Stomach (tissue), 9 donors: ENCODE results near the gene GPR89B. TPM values are rescaled to one million over a fixed set of nuclear protein-coding genes. Genes with fewer than 3 reads are reported as not detected.

Experiments used
- DNase-seq, 2 donors: peaks; one replicate each; pipeline versions ENCODE4 v3.0.0 to v3.0.0-alpha.2; 2013 to 2019
- H3K27ac ChIP-seq, 5 donors: fragments of 200-600 bp in 4 of 5; sonication (generic) in 4 of 5; one replicate each; pipeline ENCODE4 v1.5.1; 2013 to 2019; ENCODE audit warnings: mild to moderate bottlenecking in 1 of 5, moderate library complexity in 1 of 5
- H3K27me3 ChIP-seq, 3 donors: fragments of 200-600 bp; sonication (generic); one replicate each; pipeline ENCODE4 v1.5.1; 2017 to 2019; ENCODE audit warnings: mixed run types in 1 of 3
- H3K36me3 ChIP-seq, 4 donors: fragments of 200-600 bp; sonication (generic); 1 replicate in 3 of 4; 2 replicates in 1 of 4; pipeline ENCODE4 v1.5.1; 2016 to 2019
- H3K4me1 ChIP-seq, 4 donors: fragments of 200-600 bp; sonication (generic); one replicate each; pipeline ENCODE4 v1.5.1; 2016 to 2019
- H3K4me3 ChIP-seq, 4 donors: fragments of 200-600 bp; sonication (generic) in 3 of 4; one replicate each; pipeline ENCODE4 v1.5.1; 2016 to 2019; ENCODE audit warnings: mild to moderate bottlenecking in 1 of 4
- H3K9me3 ChIP-seq, 4 donors: fragments of 200-600 bp; sonication (generic); one replicate each; pipeline ENCODE4 v1.5.1; 2016 to 2019
- EP300 ChIP-seq: sonication (generic); formaldehyde crosslinking; IDR thresholded peaks from one replicate; pipeline ENCODE4 v1.6.1; 2017; ENCODE audit warnings: antibody characterized with exemption
- POLR2A ChIP-seq, 4 donors: fragments of 450-650 bp; IDR thresholded peaks; one replicate each; pipeline ENCODE4 v1.6.1; 2016; ENCODE audit warnings: antibody characterized with exemption in 4 of 4, control low read depth in 2 of 4, mild to moderate bottlenecking in 1 of 4, moderate library complexity in 1 of 4
- POLR2AphosphoS5 ChIP-seq, 3 donors: sonication (generic); formaldehyde crosslinking; IDR thresholded peaks; one replicate each; pipeline ENCODE4 v1.6.1; 2016; ENCODE audit warnings: antibody characterized with exemption in 3 of 3
- WGBS, 5 donors: extraction: QIAGEN DNeasy Blood & Tissue Kit in 3 of 5; methylation state at CpG; one replicate each; pipeline versions ENCODE4 v1.1.5 to v1.1.7; 2013 to 2018; 5-methylcytosine and 5-hydroxymethylcytosine counted together
- intact Hi-C: fragments of 100-400 bp; cut with DNase I; formaldehyde crosslinking; loops from one replicate; pipeline ENCODE4 v1.15.1; 2023; ENCODE audit warnings: low total_unique reads
- polyA plus RNA-seq, 3 donors: library from polyadenylated mRNA; stranded (reverse); fragments of 200-250 nt; gene quantifications; one replicate each; pipeline ENCODE4 v1.2.3, GENCODE V29; 2013
- total RNA-seq, 5 donors: library from RNA; depleted of rRNA; stranded (reverse); fragments of >200 nt; gene quantifications; one replicate each; pipeline versions ENCODE4 v1.1.0 to v1.2.3, GENCODE V29; 2014 to 2016
- TF ChIP-seq, protein P1 (sequence below), 7 experiments: fragments of 450-650 bp in 4 of 7; fragments of 200-600 bp in 3 of 7; sonication (generic) in 3 of 7; IDR thresholded peaks; one replicate each; pipeline ENCODE4 v1.5.1; 2016 to 2019; ENCODE audit warnings: antibody characterized with exemption in 7 of 7, control low read depth in 2 of 7, mild to moderate bottlenecking in 1 of 7
- donor health status: healthy with polysubstance abuse.
- donor health status: Bipolar disorder and iron deficiency.
- donor health status: healthy.

The GPR89B gene
- total and polyA plus RNA-seq, 8 donors, result 2.3 to 43.1 (median 10.2) TPM

DNA sequence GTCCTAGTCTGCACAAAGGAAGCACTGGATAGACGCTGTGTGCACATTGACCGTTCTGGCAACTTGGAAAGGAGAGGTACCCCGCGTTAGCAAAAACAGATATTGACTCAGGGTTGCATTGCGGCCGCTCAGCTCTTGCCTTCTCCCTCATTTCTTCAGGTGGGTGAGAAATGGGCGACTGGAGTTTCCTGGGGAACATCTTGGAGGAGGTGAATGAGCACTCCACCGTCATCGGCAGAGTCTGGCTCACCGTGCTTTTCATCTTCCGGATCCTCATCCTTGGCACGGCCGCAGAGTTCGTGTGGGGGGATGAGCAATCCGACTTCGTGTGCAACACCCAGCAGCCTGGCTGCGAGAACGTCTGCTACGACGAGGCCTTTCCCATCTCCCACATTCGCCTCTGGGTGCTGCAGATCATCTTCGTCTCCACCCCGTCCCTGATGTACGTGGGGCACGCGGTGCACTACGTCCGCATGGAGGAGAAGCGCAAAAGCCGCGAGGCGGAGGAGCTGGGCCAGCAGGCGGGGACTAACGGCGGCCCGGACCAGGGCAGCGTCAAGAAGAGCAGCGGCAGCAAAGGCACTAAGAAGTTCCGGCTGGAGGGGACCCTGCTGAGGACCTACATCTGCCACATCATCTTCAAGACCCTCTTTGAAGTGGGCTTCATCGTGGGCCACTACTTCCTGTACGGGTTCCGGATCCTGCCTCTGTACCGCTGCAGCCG lies 20.3 kb upstream of the GPR89B start:
- TF ChIP-seq, protein P1, sequence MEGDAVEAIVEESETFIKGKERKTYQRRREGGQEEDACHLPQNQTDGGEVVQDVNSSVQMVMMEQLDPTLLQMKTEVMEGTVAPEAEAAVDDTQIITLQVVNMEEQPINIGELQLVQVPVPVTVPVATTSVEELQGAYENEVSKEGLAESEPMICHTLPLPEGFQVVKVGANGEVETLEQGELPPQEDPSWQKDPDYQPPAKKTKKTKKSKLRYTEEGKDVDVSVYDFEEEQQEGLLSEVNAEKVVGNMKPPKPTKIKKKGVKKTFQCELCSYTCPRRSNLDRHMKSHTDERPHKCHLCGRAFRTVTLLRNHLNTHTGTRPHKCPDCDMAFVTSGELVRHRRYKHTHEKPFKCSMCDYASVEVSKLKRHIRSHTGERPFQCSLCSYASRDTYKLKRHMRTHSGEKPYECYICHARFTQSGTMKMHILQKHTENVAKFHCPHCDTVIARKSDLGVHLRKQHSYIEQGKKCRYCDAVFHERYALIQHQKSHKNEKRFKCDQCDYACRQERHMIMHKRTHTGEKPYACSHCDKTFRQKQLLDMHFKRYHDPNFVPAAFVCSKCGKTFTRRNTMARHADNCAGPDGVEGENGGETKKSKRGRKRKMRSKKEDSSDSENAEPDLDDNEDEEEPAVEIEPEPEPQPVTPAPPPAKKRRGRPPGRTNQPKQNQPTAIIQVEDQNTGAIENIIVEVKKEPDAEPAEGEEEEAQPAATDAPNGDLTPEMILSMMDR (IDR thresholded peaks at IDR 0.05), result no peak
- TF ChIP-seq POLR2A (IDR thresholded peaks at IDR 0.05) (no peak), POLR2AphosphoS5 (IDR thresholded peaks at IDR 0.05) (no peak), EP300 (no peak)
- H3K27ac ChIP-seq, result no peak overlapping the region
- no peaks in the 10 kb centered on the region for H3K9me3 ChIP-seq
- no peaks in the 10 kb centered on the region for H3K36me3 ChIP-seq
- WGBS, 5 donors, result 91 to 97% (median 95%) methylated on average over 43 to 44 of the region's 44 CpGs
- H3K4me1 ChIP-seq, result no peaks in the 10 kb centered on the region
- DNase-seq, result no peak
- no peak overlapping the region for H3K4me3 ChIP-seq
- peaks cover 0 to 3% (median 0%) of the 10 kb centered on the region in 3 donors for H3K27me3 ChIP-seq
- intact Hi-C loops, result no loop called here

DNA sequence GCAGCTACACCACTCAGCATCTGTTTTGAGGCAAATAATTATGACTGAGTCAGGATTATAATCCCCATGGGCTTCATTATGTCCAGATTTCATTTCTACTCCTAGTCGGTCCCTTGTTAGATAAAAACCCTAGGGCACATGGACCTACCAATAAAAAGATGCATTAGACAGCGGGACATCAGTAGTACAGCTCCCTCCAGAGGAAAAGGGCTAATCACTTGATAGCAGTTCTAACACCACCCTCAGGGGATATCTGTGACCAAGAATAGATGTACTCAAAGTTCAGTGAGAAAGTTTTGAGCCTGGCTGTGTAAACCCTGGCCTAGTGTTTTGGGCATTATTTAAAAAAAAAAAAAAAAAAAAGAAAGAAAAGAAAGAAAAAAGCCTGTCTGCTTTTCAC lies 15.7 kb upstream of the GPR89B start:
- intact Hi-C loops, result no loop called here
- 84 to 94% (median 87%) methylated on average over 2 of the region's 2 CpGs for WGBS, 5 donors
- Histone ChIP-seq H3K27me3 (peaks cover 0 to 3% (median 0%) of the 10 kb centered on the region in 3 donors), H3K4me1 (no peaks in the 10 kb centered on the region), H3K9me3 (no peaks in the 10 kb centered on the region), H3K27ac (no peak overlapping the region), H3K36me3 (no peaks in the 10 kb centered on the region), H3K4me3 (no peak overlapping the region)
- no peak for TF ChIP-seq POLR2AphosphoS5 (IDR thresholded peaks at IDR 0.05)
- TF ChIP-seq POLR2A (IDR thresholded peaks at IDR 0.05), result no peak
- TF ChIP-seq, protein P1 (IDR thresholded peaks at IDR 0.05), result no peak
- TF ChIP-seq EP300, result no peak
- DNase-seq, result no peak

DNA sequence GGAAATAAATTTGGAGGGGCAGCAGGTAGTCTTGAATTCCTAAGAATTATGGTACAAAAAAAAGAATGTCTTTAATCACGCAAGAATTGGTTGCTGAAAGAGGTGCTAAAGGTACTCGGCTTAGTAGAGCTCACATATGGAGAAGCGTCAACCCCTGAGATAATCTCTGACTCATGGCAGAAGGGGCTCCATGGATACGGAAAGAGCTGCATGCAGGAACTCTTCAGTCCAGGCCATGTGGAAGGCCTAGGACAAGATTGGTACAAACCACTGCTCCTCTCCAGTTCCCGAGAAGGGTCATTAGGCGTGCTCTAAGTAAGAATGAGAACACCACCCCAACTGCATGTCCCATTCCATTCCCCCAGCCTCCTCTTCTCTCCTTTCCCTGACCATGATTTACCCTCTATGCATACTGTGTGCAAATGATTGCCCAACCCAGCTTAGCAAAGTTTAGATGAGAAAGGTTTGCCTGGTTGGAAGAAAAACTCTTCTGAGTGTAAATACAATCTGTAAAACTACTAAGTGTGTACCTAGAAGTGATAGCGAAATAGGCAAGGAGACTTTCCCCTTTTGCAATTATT lies 14.8 kb upstream of the GPR89B start:
- H3K27ac ChIP-seq, result no peak overlapping the region
- H3K27me3 ChIP-seq, result peaks cover 0 to 3% (median 0%) of the 10 kb centered on the region in 3 donors
- no peaks in the 10 kb centered on the region for H3K4me1 ChIP-seq
- DNase-seq, result no peak
- TF ChIP-seq, protein P1 (IDR thresholded peaks at IDR 0.05), result no peak
- TF ChIP-seq EP300 (no peak), POLR2A (IDR thresholded peaks at IDR 0.05) (no peak), POLR2AphosphoS5 (IDR thresholded peaks at IDR 0.05) (no peak)
- H3K9me3 ChIP-seq, result no peaks in the 10 kb centered on the region
- no peaks in the 10 kb centered on the region for H3K36me3 ChIP-seq
- no peak overlapping the region for H3K4me3 ChIP-seq
- WGBS, 5 donors, result 85 to 92% (median 87%) methylated on average over 7 of the region's 7 CpGs
- intact Hi-C loops, result no loop called here

DNA sequence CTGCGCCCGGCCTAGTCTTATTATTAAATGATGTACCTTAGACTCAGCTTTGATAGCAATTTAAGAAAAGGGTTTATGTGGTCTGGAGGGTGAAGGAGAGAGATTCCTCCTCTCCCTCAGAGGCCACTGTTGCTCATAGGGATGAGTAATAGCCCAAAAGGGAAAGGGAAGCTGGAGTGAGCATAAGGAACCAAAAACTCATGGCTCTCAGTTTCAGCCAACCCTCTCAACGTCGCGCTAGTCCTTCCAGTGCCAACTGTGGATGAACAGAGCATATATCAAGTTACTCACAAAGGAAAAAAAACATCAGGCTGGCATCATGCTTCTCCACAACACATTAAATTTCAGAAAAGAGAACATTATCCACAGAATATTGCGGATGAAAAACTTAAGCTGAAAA lies 8.3 kb upstream of the GPR89B start:
- intact Hi-C loops, result no loop called here
- DNase-seq, result no peak
- TF ChIP-seq, protein P1 (IDR thresholded peaks at IDR 0.05), result no peak
- no peak for TF ChIP-seq EP300
- no peak for TF ChIP-seq POLR2AphosphoS5 (IDR thresholded peaks at IDR 0.05)
- Histone ChIP-seq H3K27ac (no peak overlapping the region), H3K27me3 (no peaks in the 10 kb centered on the region), H3K4me3 (no peak overlapping the region), H3K9me3 (no peaks in the 10 kb centered on the region), H3K36me3 (no peaks in the 10 kb centered on the region), H3K4me1 (no peaks in the 10 kb centered on the region)
- WGBS, 5 donors, result 92 to 96% (median 95%) methylated on average over 6 of the region's 6 CpGs
